GM23338 (cell line): ENCODE results near the gene ADGRL3. TPM values are rescaled to one million over a fixed set of nuclear protein-coding genes. Genes with fewer than 3 reads are reported as not detected.

Source experiments
- CREB1 ChIP-seq: fragments of 250-450 bp; sonication (Bioruptor Pico); IDR thresholded peaks from 2 replicates; pipeline ENCODE4 v1.5.0; 2020; ENCODE audit warnings: low read depth, mild to moderate bottlenecking, moderate library complexity
- EZH2 ChIP-seq: fragments of 200-600 bp; sonication (generic); IDR thresholded peaks from one replicate; pipeline ENCODE4 v1.8.0; 2017; ENCODE audit warnings: antibody characterized with exemption, mild to moderate bottlenecking, low read depth; ENCODE audit not compliant: unreplicated experiment
- EZH2phosphoT487 ChIP-seq: fragments of 200-600 bp; sonication (generic); IDR thresholded peaks from one replicate; pipeline ENCODE4 v1.8.1; 2018; ENCODE audit warnings: antibody characterized with exemption; ENCODE audit not compliant: unreplicated experiment
- NANOG ChIP-seq: IDR thresholded peaks from 2 replicates; pipeline ENCODE4 v1.6.1; 2016; ENCODE audit warnings: antibody characterized with exemption, borderline replicate concordance
- ZNF331 ChIP-seq: fragments of 250-450 bp; sonication (Bioruptor Pico); IDR thresholded peaks from 2 replicates; pipeline ENCODE4 v1.5.0; 2020; ENCODE audit warnings: low read depth, mild to moderate bottlenecking, moderate library complexity
- ZNF462 ChIP-seq: fragments of 250-450 bp; sonication (Bioruptor Pico); IDR thresholded peaks from 2 replicates; pipeline ENCODE4 v1.5.0; 2020; ENCODE audit warnings: mild to moderate bottlenecking, moderate library complexity
- polyA plus RNA-seq: library from polyadenylated mRNA; unstranded; fragments of >200 nt; fragmentation: Nextera tagmentation; extraction: Ambion mirVana; gene quantifications from 2 replicates; pipeline ENCODE4 v1.2.1, GENCODE V29; 2016
- total RNA-seq: library from RNA; depleted of rRNA; stranded (reverse); fragments of >200 nt; shearing (Covaris generic); gene quantifications from 2 replicates; pipeline ENCODE4 v1.2.3, GENCODE V29; 2014
- TF ChIP-seq, protein P1 (sequence below): IDR thresholded peaks from one replicate; pipeline ENCODE4 v1.6.1; 2018; ENCODE audit warnings: antibody characterized with exemption; ENCODE audit not compliant: unreplicated experiment

Gene ADGRL3
- total and polyA plus RNA-seq, 2 experiments from 2014 or later = 9.7 to 16.5 TPM

- TF ChIP-seq ZNF462 (CRISPR knock-in tag) (no peak), EZH2 (no peak), ZNF331 (CRISPR knock-in tag) (no peak), NANOG (no peak), EZH2phosphoT487 (no peak), CREB1 (no peak)
- TF ChIP-seq, protein P1, sequence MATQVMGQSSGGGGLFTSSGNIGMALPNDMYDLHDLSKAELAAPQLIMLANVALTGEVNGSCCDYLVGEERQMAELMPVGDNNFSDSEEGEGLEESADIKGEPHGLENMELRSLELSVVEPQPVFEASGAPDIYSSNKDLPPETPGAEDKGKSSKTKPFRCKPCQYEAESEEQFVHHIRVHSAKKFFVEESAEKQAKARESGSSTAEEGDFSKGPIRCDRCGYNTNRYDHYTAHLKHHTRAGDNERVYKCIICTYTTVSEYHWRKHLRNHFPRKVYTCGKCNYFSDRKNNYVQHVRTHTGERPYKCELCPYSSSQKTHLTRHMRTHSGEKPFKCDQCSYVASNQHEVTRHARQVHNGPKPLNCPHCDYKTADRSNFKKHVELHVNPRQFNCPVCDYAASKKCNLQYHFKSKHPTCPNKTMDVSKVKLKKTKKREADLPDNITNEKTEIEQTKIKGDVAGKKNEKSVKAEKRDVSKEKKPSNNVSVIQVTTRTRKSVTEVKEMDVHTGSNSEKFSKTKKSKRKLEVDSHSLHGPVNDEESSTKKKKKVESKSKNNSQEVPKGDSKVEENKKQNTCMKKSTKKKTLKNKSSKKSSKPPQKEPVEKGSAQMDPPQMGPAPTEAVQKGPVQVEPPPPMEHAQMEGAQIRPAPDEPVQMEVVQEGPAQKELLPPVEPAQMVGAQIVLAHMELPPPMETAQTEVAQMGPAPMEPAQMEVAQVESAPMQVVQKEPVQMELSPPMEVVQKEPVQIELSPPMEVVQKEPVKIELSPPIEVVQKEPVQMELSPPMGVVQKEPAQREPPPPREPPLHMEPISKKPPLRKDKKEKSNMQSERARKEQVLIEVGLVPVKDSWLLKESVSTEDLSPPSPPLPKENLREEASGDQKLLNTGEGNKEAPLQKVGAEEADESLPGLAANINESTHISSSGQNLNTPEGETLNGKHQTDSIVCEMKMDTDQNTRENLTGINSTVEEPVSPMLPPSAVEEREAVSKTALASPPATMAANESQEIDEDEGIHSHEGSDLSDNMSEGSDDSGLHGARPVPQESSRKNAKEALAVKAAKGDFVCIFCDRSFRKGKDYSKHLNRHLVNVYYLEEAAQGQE = no peak
Measured at GRCh38 chr4:61527888-61528287, 327.8 kb downstream of the ADGRL3 start (continued).
